SK-N-SH (cell line): ENCODE data around the gene FBN1. TPM values are rescaled to one million over a fixed set of nuclear protein-coding genes. Genes with fewer than 3 reads are reported as not detected.

ENCODE experiments used
- CTCF ChIA-PET: fragments of 300-600, 350-600 bp; formaldehyde crosslinking; extraction: SDS; loops from one replicate; lab custom pipeline; 2021; lab: Yijun Ruan, JAX
- POLR2A ChIA-PET: fragments of 350-600 bp; sonication (Branson Sonifier 250); formaldehyde crosslinking; extraction: SDS; loops from one replicate; lab custom pipeline; 2020; ENCODE audit warnings: antibody characterized with exemption, inconsistent platforms; lab: Yijun Ruan, JAX
- DNase-seq: peaks from one replicate; pipeline ENCODE4 v3.0.0; 2012
- H2AFZ ChIP-seq: fragments of 200-600 bp; sonication (generic); 2 replicates; pipeline ENCODE4 v1.8.1; 2016; ENCODE audit warnings: antibody characterized with exemption, mild to moderate bottlenecking, low read depth
- H3F3A ChIP-seq: fragments of 200-600 bp; sonication (generic); replicated peaks from 2 replicates; pipeline ENCODE3; 2016; ENCODE audit warnings: antibody characterized with exemption, mild to moderate bottlenecking; ENCODE audit not compliant: insufficient read depth
- H3K27ac ChIP-seq, 2 experiments: fragments of 200-500 bp in 1 of 2; fragments of 200-600 bp in 1 of 2; sonication (Bioruptor generic) in 1 of 2; sonication (generic), shearing (Covaris generic) in 1 of 2; 2 replicates each; pipeline versions ENCODE4 v1.5.1 to v1.6.1; 2014 to 2016; ENCODE audit warnings: low read depth in 2 of 2, inconsistent platforms in 1 of 2, low read length in 1 of 2, mild to moderate bottlenecking in 1 of 2, mixed read lengths in 1 of 2
- H3K27me3 ChIP-seq: fragments of 200-600 bp; sonication (generic), shearing (Covaris generic); 2 replicates; pipeline ENCODE4 v1.6.1; 2016; ENCODE audit warnings: mixed run types; ENCODE audit not compliant: insufficient read depth
- H3K36me3 ChIP-seq, 2 experiments: fragments of 200-500 bp in 1 of 2; fragments of 200-600 bp in 1 of 2; sonication (Bioruptor generic) in 1 of 2; sonication (generic) in 1 of 2; replicated peaks in 1 of 2; 2 replicates each; pipeline versions ENCODE3 to v1.5.1; 2014 to 2016; ENCODE audit warnings: low read length in 1 of 2, mild to moderate bottlenecking in 1 of 2; ENCODE audit not compliant: insufficient read depth in 2 of 2, control insufficient read depth in 1 of 2
- H3K4me1 ChIP-seq, 2 experiments: fragments of 200-500 bp in 1 of 2; fragments of 200-600 bp in 1 of 2; sonication (Bioruptor generic) in 1 of 2; sonication (generic), shearing (Covaris generic) in 1 of 2; 2 replicates each; pipeline versions ENCODE4 v1.5.1 to v1.6.1; 2014 to 2016; ENCODE audit warnings: low read depth in 1 of 2, low read length in 1 of 2, mixed run types in 1 of 2; ENCODE audit not compliant: insufficient read depth in 2 of 2, control insufficient read depth in 1 of 2
- H3K4me2 ChIP-seq: fragments of 200-600 bp; sonication (generic), shearing (Covaris generic); 2 replicates; pipeline ENCODE4 v1.6.1; 2017; ENCODE audit warnings: mixed run types
- H3K4me3 ChIP-seq, 2 experiments: fragments of 200-500 bp in 1 of 2; fragments of 200-600 bp in 1 of 2; sonication (Bioruptor generic) in 1 of 2; sonication (generic), shearing (Covaris generic) in 1 of 2; 2 replicates each; pipeline versions ENCODE4 v1.5.1 to v1.8.1; 2014 to 2016; ENCODE audit warnings: low read depth in 2 of 2, inconsistent platforms in 1 of 2, low read length in 1 of 2, mild to moderate bottlenecking in 1 of 2, mixed read lengths in 1 of 2, moderate library complexity in 1 of 2
- H3K79me2 ChIP-seq: fragments of 200-600 bp; sonication (generic); 2 replicates; pipeline ENCODE4 v1.8.1; 2017; ENCODE audit warnings: mild to moderate bottlenecking; ENCODE audit not compliant: insufficient read depth
- H3K9ac ChIP-seq: fragments of 200-600 bp; sonication (generic); 2 replicates; pipeline ENCODE4 v1.6.1; 2017; ENCODE audit warnings: mixed run types
- H3K9me2 ChIP-seq: fragments of 200-600 bp; sonication (generic); 2 replicates; pipeline ENCODE4 v1.6.1; 2017; ENCODE audit warnings: mixed run types
- H3K9me3 ChIP-seq: fragments of 200-600 bp; sonication (generic); 2 replicates; pipeline ENCODE4 v1.6.1; 2017; ENCODE audit warnings: mixed run types, mild to moderate bottlenecking, moderate library complexity
- H4K20me1 ChIP-seq: fragments of 200-600 bp; sonication (generic); 2 replicates; pipeline ENCODE4 v1.6.1; 2017; ENCODE audit warnings: mild to moderate bottlenecking, mixed run types; ENCODE audit not compliant: insufficient read depth
- CHD2 ChIP-seq: fragments of 150-350 bp; IDR thresholded peaks from 2 replicates; pipeline ENCODE4 v1.6.1; 2018; ENCODE audit warnings: low read length; ENCODE audit not compliant: partially characterized antibody
- ELF1 ChIP-seq: IDR thresholded peaks from 2 replicates; pipeline ENCODE4 v1.4.0; 2012
- EP300 ChIP-seq, 2 experiments: IDR thresholded peaks; 2 replicates each; pipeline versions ENCODE4 v1.4.0 to v1.6.1; 2012; ENCODE audit warnings: borderline replicate concordance in 1 of 2, low read depth in 1 of 2, low read length in 1 of 2
- FOXJ3 ChIP-seq: sonication (generic); formaldehyde crosslinking; IDR thresholded peaks from 2 replicates; pipeline ENCODE4 v1.5.1; 2020; ENCODE audit warnings: mild to moderate bottlenecking, missing genetic modification reagents
- IRF3 ChIP-seq: fragments of 150-350 bp; IDR thresholded peaks from 2 replicates; pipeline ENCODE4 v1.6.1; 2016; ENCODE audit warnings: mild to moderate bottlenecking, low read depth, low read length
- MXI1 ChIP-seq: IDR thresholded peaks from 2 replicates; pipeline ENCODE4 v1.6.1; 2012; ENCODE audit warnings: mild to moderate bottlenecking, low read depth, low read length, improper control_type of control experiment
- POLR2AphosphoS5 ChIP-seq: IDR thresholded peaks from 2 replicates; pipeline ENCODE4 v1.6.1; 2012; ENCODE audit warnings: low read depth, low read length
- RAD21 ChIP-seq: IDR thresholded peaks from 2 replicates; pipeline ENCODE4 v1.6.1; 2012; ENCODE audit warnings: mild to moderate bottlenecking, low read length
- REST ChIP-seq: IDR thresholded peaks from 2 replicates; pipeline ENCODE4 v1.6.1; 2012; ENCODE audit warnings: mild to moderate bottlenecking, low read depth, low read length, moderate library complexity
- RXRA ChIP-seq: IDR thresholded peaks from 2 replicates; pipeline ENCODE4 v1.4.0; 2012; ENCODE audit warnings: low read depth, mild to moderate bottlenecking, borderline replicate concordance
- SMC3 ChIP-seq: IDR thresholded peaks from 2 replicates; pipeline ENCODE4 v1.6.1; 2012; ENCODE audit warnings: low read depth, low read length, improper control_type of control experiment
- TAF1 ChIP-seq: IDR thresholded peaks from 2 replicates; pipeline ENCODE4 v1.6.1; 2012; ENCODE audit warnings: low read depth, mild to moderate bottlenecking, low read length, moderate library complexity, borderline replicate concordance
- TCF12 ChIP-seq: IDR thresholded peaks from 2 replicates; pipeline ENCODE4 v1.4.0; 2012
- USF1 ChIP-seq: IDR thresholded peaks from 2 replicates; pipeline ENCODE4 v1.4.0; 2012; ENCODE audit warnings: low read depth, borderline replicate concordance
- USF2 ChIP-seq: fragments of 150-350 bp; IDR thresholded peaks from 2 replicates; pipeline ENCODE4 v1.6.1; 2017; ENCODE audit warnings: antibody characterized with exemption, low read length, low read depth, borderline replicate concordance
- ZBTB33 ChIP-seq: IDR thresholded peaks from 2 replicates; pipeline ENCODE4 v1.4.0; 2012; ENCODE audit warnings: low read depth, borderline replicate concordance
- WGBS: methylation state at CpG from one replicate; pipeline ENCODE4 v1.1.6; 2017; ENCODE audit warnings: low lambda C conversion rate; 5-methylcytosine and 5-hydroxymethylcytosine counted together
- polyA plus RNA-seq, 3 experiments: library from polyadenylated mRNA; depleted of rRNA; stranded (reverse); fragments of >200 nt; gene quantifications; 2 replicates each; pipeline ENCODE4 v1.2.3, GENCODE V29; 2012

Gene FBN1
- polyA plus RNA-seq, 1 of the 3 experiments (the other 2 are of a cell fraction): 248 TPM

- POLR2A ChIA-PET: no interaction called here
- no peaks in the 10 kb centered on the region for H3K27me3 ChIP-seq
- CTCF ChIA-PET: no interaction called here
- H3K36me3 ChIP-seq: peaks cover 58 to 71% of the 10 kb centered on the region in 2 experiments
- no peaks in the 10 kb centered on the region for H3K9me3 ChIP-seq
- peaks cover 45% of the 10 kb centered on the region for H3F3A ChIP-seq
- H4K20me1 ChIP-seq: peaks cover 79% of the 10 kb centered on the region
- H3K27ac ChIP-seq: peak overlapping the region in 1 of 2 experiments; percentile 44; a peak in 1 of 4 replicates
- DNase-seq: no peak
- TF ChIP-seq TAF1: no peak
- TF ChIP-seq USF2: no peak
- TF ChIP-seq RXRA: no peak
- TF ChIP-seq ZBTB33: no peak
- TF ChIP-seq IRF3: no peak
- TF ChIP-seq MXI1: no peak
- no peak for TF ChIP-seq SMC3
- TF ChIP-seq EP300 (IDR thresholded peaks at IDR 0.05; ENCODE audit: borderline replicate concordance in 1 of 2, low read depth in 1 of 2, low read length in 1 of 2): no peak
- TF ChIP-seq RAD21: no peak
- no peak for TF ChIP-seq FOXJ3
- no peak for TF ChIP-seq ELF1
- no peak for TF ChIP-seq POLR2AphosphoS5
- TF ChIP-seq USF1: no peak
- no peak for TF ChIP-seq TCF12
- no peak for TF ChIP-seq REST
- TF ChIP-seq CHD2: no peak
- TF ChIP-seq, all 33 proteins: peak for 0
- WGBS: 93% methylated on average over 2 of the region's 2 CpGs
- H3K4me1 ChIP-seq: peaks cover 4 to 24% of the 10 kb centered on the region in 2 experiments; a peak in 3 of 4 replicates
- H2AFZ ChIP-seq: no peak overlapping the region
- H3K79me2 ChIP-seq: peaks cover 97% of the 10 kb centered on the region
- H3K4me2 ChIP-seq: no peak overlapping the region
- no peaks in the 10 kb centered on the region for H3K9me2 ChIP-seq
- no peak overlapping the region for H3K9ac ChIP-seq
- H3K4me3 ChIP-seq: no peak overlapping the region
Observed at GRCh38 chr15:48578965-48579364, 66.5 kb downstream of the FBN1 start.
